DOHH2 (cell line): Measurements from ENCODE around the gene DNAJB12.

Experiments
- CTCF ChIP-seq: fragments of 200-600 bp; sonication (generic); IDR thresholded peaks from one replicate; pipeline ENCODE4 v1.5.1; 2014; ENCODE audit warnings: antibody characterized with exemption, mild to moderate bottlenecking, low read depth, low read length; ENCODE audit not compliant: poor library complexity, severe bottlenecking
- EZH2phosphoT487 ChIP-seq: fragments of 200-600 bp; sonication (generic); IDR thresholded peaks from 2 replicates; pipeline ENCODE4 v1.6.1; 2017; ENCODE audit warnings: borderline replicate concordance, mild to moderate bottlenecking, antibody characterized with exemption, low read length, moderate library complexity, mixed read lengths

GRCh38 chr10:72337039-72337629, 17.6 kb downstream of the DNAJB12 start:
- peak; percentile 99 for TF ChIP-seq CTCF
- no peak for TF ChIP-seq EZH2phosphoT487
